Measurements from ENCODE around the gene YES1. TPM values are rescaled to one million over a fixed set of nuclear protein-coding genes. Genes with fewer than 3 reads are reported as not detected.

YES1 gene
- total and polyA plus RNA-seq, 2 of the 13 experiments (the other 11 are each of a cell fraction or from before 2014, with no cell fraction given): 17.2 to 70.8 TPM

- no TSS peak for BruUV-seq (replicated peaks)
- in situ Hi-C loops (cut with HindIII; ENCODE audit: extremely low pct_ligation_motif_present, low pct_unique_long_range_greater_than_20kb) (loop anchor here (25.0 kb wide), 1 partner anchor 226 kb away; no protein-coding TSS in a partner anchor), intact Hi-C loops (cut with micrococcal nuclease; ENCODE audit: unreplicated experiment) (loop anchor here (10.0 kb wide), 1 partner anchor 183 kb away; the partner anchor contains the start of gene TYMS)
- Histone ChIP-seq H3K4me3 (replicated peaks in 1 of 3; ENCODE audit: insufficient read depth in 1 of 3, low read depth in 2 of 3, low read length in 3 of 3) (no peak overlapping the region), H3K27me3 (ENCODE audit: control insufficient read depth in 1 of 2, insufficient read depth in 2 of 2, low read length in 2 of 2) (0 out of 5 replicates have a peak, but pooled peaks cover 0 to 3% of the 10 kb centered on the region in 2 experiments), H2AFZ (ENCODE audit: low read length) (no peak overlapping the region), H3K9me3 (ENCODE audit: low read length) (no peaks in the 10 kb centered on the region), H3K9ac (ENCODE audit: insufficient read depth, low read depth, low read length) (no peak overlapping the region), H3K27ac (ENCODE audit: extremely low read length, insufficient read depth, low read length) (no peak overlapping the region), H3K79me2 (ENCODE audit: insufficient read depth, low read length) (no peaks in the 10 kb centered on the region), H3K36me3 (replicated peaks in 1 of 2; ENCODE audit: control insufficient read depth in 1 of 2, insufficient read depth in 2 of 2, low read length in 2 of 2) (no peaks in the 10 kb centered on the region), H3K4me2 (ENCODE audit: low read depth, low read length) (no peak overlapping the region), H4K20me1 (ENCODE audit: insufficient read depth, low read length) (no peaks in the 10 kb centered on the region), H3K4me1 (ENCODE audit: insufficient read depth, low read length) (peaks cover 68% of the 10 kb centered on the region)
- FAIRE-seq: no peak
- ChIA-PET CTCF (ENCODE audit: low intra/inter-chr PET ratio, low total read pairs) (no interaction called here), POLR2A (no interaction called here)
- DNase-seq (ENCODE audit: low spot score): no peak
- ATAC-seq: no peak
- 71% methylated on average over 2 of the region's 2 CpGs for WGBS (ENCODE audit: low lambda C conversion rate)
- TF ChIP-seq IRX3 (CRISPR knock-in tag; IDR thresholded peaks at IDR 0.05; ENCODE audit: borderline replicate concordance, low read depth) (no peak), SAP130 (CRISPR knock-in tag; IDR thresholded peaks at IDR 0.05; ENCODE audit: low read depth) (no peak), ZFP62 (CRISPR knock-in tag; IDR thresholded peaks at IDR 0.05) (no peak), ZFP82 (CRISPR knock-in tag; IDR thresholded peaks at IDR 0.05; ENCODE audit: borderline replicate concordance) (no peak), REPIN1 (CRISPR knock-in tag; IDR thresholded peaks at IDR 0.05; ENCODE audit: borderline replicate concordance, low read depth) (no peak), TOPORS (CRISPR knock-in tag; IDR thresholded peaks at IDR 0.05) (no peak), ZBTB1 (CRISPR knock-in tag; IDR thresholded peaks at IDR 0.05; ENCODE audit: borderline replicate concordance) (no peak), HNRNPLL (IDR thresholded peaks at IDR 0.05; ENCODE audit: low read depth, low read length, poor library complexity, severe bottlenecking) (no peak), TAF1 (CRISPR knock-in tag; IDR thresholded peaks at IDR 0.05) (no peak), CEBPB (IDR thresholded peaks at IDR 0.05; ENCODE audit: borderline replicate concordance, low read depth, low read length) (no peak), ZNF230 (CRISPR knock-in tag; IDR thresholded peaks at IDR 0.05) (no peak), MIXL1 (CRISPR knock-in tag; IDR thresholded peaks at IDR 0.05) (no peak), PAX8 (CRISPR knock-in tag; IDR thresholded peaks at IDR 0.05; ENCODE audit: borderline replicate concordance) (no peak), BATF2 (CRISPR knock-in tag; IDR thresholded peaks at IDR 0.05) (no peak), FOXA1 (IDR thresholded peaks at IDR 0.05) (no peak), FOXA1 (CRISPR knock-in tag; IDR thresholded peaks at IDR 0.05) (no peak), ZNF781 (CRISPR knock-in tag; IDR thresholded peaks at IDR 0.05; ENCODE audit: borderline replicate concordance, not compliant biosample characterization) (no peak), FOXO1 (CRISPR knock-in tag; IDR thresholded peaks at IDR 0.05) (no peak)
Measured at GRCh38 chr18:837922-838321, 25.9 kb upstream of the YES1 start.

Data from HepG2 (cell line).